Activated CD8-positive, alpha-beta T cell treated with anti-CD3 and anti-CD28 coated beads for 36 hours (primary cell): ENCODE results near the gene PCDHA11. TPM values are rescaled to one million over a fixed set of nuclear protein-coding genes. Genes with fewer than 3 reads are reported as not detected.
"Not testable (repeated sequence)": the region's sequence is repeated elsewhere in the genome, so short reads cannot be mapped to it uniquely, and the experiment has no call there.

Experiments used
- ATAC-seq: fragments of 200-7000 bp; cut with Tn5 transposase; one replicate; pipeline ENCODE4 v1.10.0; 2021; ENCODE audit warnings: mild to moderate bottlenecking, moderate library complexity
- CTCF ChIA-PET: fragments of 350-600 bp; sonication (Branson Sonifier 250); formaldehyde crosslinking; loops from one replicate; lab custom pipeline; 2021; ENCODE audit warnings: antibody characterized with exemption; lab: Charles Lee
- POLR2A ChIA-PET: fragments of 350-600 bp; sonication (Branson Sonifier 250); formaldehyde crosslinking; loops from one replicate; lab custom pipeline; 2021; ENCODE audit warnings: antibody characterized with exemption; lab: Charles Lee
- DNase-seq: peaks from one replicate; pipeline ENCODE4 v3.0.0-alpha.2; 2020
- H3K27ac Mint-ChIP-seq: one replicate; pipeline ENCODE4 v1.8.0; 2021; ENCODE audit warnings: mild to moderate bottlenecking, mixed read lengths
- H3K27me3 Mint-ChIP-seq: one replicate; pipeline ENCODE4 v1.8.0; 2021; ENCODE audit warnings: mixed read lengths
- H3K36me3 Mint-ChIP-seq: one replicate; pipeline ENCODE4 v1.8.0; 2021; ENCODE audit warnings: low read depth, mixed read lengths
- H3K4me1 Mint-ChIP-seq: one replicate; pipeline ENCODE4 v1.8.0; 2021; ENCODE audit warnings: low read depth, mixed read lengths
- H3K4me3 Mint-ChIP-seq: one replicate; pipeline ENCODE4 v1.8.0; 2021; ENCODE audit warnings: mild to moderate bottlenecking, moderate library complexity, mixed read lengths
- H3K9me3 Mint-ChIP-seq: one replicate; pipeline ENCODE4 v1.8.0; 2021; ENCODE audit warnings: mixed read lengths
- intact Hi-C: fragments of 100-400 bp; cut with micrococcal nuclease; formaldehyde crosslinking; loops from one replicate; pipeline ENCODE4 v1.10.0; 2022
- total RNA-seq, 2 experiments: library from RNA; stranded (reverse); gene quantifications; one replicate each; pipeline ENCODE4 v1.2.3, GENCODE V29; 2021
- TF ChIP-seq, protein P1 (sequence below): fragments of 200-600 bp; IDR thresholded peaks from one replicate; pipeline ENCODE4 v1.8.0; 2022; ENCODE audit warnings: antibody characterized with exemption, mild to moderate bottlenecking

PCDHA11 gene
- total RNA-seq, 2 experiments from 2014 or later: not detected

DNA sequence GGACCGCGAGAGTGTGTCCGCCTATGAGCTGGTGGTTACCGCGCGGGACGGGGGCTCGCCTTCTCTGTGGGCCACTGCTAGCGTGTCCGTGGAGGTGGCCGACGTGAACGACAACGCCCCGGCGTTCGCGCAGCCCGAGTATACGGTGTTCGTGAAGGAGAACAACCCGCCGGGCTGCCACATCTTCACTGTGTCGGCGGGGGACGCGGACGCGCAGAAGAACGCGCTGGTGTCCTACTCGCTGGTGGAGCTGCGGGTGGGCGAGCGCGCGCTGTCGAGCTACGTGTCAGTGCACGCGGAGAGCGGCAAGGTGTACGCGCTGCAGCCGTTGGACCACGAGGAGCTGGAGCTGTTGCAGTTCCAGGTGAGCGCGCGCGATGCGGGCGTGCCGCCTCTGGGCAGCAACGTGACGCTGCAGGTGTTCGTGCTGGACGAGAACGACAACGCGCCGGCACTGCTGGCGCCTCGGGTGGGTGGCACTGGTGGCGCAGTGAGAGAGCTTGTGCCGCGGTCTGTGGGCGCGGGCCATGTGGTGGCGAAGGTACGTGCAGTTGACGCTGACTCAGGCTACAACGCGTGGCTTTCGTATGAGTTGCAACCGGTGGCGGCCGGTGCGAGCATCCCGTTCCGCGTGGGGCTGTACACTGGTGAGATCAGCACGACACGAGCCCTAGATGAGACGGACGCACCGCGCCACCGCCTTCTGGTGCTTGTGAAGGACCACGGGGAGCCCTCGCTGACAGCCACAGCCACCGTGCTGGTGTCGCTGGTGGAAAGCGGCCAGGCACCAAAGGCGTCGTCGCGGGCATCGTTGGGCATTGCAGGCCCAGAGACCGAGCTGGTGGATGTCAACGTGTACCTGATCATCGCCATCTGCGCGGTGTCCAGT, 32.9 kb upstream of the PCDHA11 start:
- TF ChIP-seq, protein P1, sequence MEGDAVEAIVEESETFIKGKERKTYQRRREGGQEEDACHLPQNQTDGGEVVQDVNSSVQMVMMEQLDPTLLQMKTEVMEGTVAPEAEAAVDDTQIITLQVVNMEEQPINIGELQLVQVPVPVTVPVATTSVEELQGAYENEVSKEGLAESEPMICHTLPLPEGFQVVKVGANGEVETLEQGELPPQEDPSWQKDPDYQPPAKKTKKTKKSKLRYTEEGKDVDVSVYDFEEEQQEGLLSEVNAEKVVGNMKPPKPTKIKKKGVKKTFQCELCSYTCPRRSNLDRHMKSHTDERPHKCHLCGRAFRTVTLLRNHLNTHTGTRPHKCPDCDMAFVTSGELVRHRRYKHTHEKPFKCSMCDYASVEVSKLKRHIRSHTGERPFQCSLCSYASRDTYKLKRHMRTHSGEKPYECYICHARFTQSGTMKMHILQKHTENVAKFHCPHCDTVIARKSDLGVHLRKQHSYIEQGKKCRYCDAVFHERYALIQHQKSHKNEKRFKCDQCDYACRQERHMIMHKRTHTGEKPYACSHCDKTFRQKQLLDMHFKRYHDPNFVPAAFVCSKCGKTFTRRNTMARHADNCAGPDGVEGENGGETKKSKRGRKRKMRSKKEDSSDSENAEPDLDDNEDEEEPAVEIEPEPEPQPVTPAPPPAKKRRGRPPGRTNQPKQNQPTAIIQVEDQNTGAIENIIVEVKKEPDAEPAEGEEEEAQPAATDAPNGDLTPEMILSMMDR: no peak
- ATAC-seq (no peak), DNase-seq (no peak)
- Mint-ChIP-seq H3K27me3 (peaks cover 38% of the 10 kb centered on the region), H3K9me3 (peaks cover 16% of the 10 kb centered on the region), H3K4me1 (no peaks in the 10 kb centered on the region), H3K36me3 (peaks cover 3% of the 10 kb centered on the region), H3K27ac (no peak overlapping the region), H3K4me3 (no peak overlapping the region)
- intact Hi-C loops: no loop called here
- CTCF ChIA-PET: interaction anchor here (0.9 to 1.5 kb wide), 2 partner anchors 19 to 486 kb away, joined by 3 to 4 read pairs; no protein-coding TSS in a partner anchor
- POLR2A ChIA-PET: no interaction called here

DNA sequence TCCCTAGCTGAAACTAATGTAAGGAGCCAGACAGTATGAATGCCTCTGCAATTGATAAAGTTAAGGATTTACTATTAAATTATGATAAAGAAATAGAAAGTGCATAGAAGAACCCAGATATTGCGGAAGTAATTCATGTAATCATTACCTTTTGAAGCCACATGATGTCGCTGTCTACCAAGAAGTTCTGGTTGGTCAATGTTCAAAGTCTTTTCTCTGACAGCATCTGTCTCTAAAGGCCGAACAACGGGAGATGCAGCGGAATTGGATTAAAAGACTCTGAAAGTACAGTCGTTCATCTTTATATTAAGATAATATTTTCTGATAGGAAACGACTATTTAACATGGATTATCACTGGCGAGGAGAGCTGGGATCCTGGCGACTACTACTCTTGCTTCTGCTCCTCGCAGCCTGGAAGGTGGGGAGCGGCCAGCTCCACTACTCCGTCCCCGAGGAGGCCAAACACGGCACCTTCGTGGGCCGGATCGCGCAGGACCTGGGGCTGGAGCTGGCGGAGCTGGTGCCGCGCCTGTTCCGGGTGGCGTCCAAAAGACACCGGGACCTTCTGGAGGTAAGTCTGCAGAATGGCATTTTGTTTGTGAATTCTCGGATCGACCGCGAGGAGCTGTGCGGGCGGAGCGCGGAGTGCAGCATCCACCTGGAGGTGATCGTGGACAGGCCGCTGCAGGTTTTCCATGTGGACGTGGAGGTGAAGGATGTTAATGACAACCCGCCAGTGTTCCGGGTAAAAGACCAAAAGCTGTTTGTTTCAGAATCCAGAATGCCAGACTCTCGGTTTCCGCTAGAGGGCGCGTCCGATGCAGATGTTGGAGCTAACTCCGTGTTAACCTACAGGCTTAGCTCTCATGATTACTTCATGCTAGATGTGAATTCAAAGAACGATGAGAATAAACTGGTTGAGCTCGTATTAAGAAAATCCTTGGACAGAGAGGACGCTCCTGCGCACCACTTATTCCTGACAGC, 27.5 kb upstream of the PCDHA11 start, which contains the start of gene PCDHA8:
Gene PCDHA8, plus strand, starts transcription at position 210 of the 985 bp plus-strand sequence. Its CDS starts 135 bp downstream, at position 345.
- Mint-ChIP-seq H3K9me3 (peaks cover 8% of the 10 kb centered on the region), H3K27me3 (peaks cover 17% of the 10 kb centered on the region), H3K4me3 (no peak within 1 kb of the TSS), H3K4me1 (no peaks in the 10 kb centered on the region), H3K36me3 (peaks cover 4% of the 10 kb centered on the region), H3K27ac (no peak within 1 kb of the TSS)
- ATAC-seq: no peak
- intact Hi-C loops: no loop called here
- ChIA-PET CTCF (interaction anchor here (0.6 to 2.2 kb wide), 12 partner anchors 11 to 572 kb away, joined by 3 to 7 read pairs (median 4); partner anchors contain the start of genes PCDHA10, PCDHA5, PCDHA6 and PCDHGA10), POLR2A (no interaction called here)
- peak; percentile 24 for DNase-seq
- TF ChIP-seq, protein P1: peak; percentile 7

DNA sequence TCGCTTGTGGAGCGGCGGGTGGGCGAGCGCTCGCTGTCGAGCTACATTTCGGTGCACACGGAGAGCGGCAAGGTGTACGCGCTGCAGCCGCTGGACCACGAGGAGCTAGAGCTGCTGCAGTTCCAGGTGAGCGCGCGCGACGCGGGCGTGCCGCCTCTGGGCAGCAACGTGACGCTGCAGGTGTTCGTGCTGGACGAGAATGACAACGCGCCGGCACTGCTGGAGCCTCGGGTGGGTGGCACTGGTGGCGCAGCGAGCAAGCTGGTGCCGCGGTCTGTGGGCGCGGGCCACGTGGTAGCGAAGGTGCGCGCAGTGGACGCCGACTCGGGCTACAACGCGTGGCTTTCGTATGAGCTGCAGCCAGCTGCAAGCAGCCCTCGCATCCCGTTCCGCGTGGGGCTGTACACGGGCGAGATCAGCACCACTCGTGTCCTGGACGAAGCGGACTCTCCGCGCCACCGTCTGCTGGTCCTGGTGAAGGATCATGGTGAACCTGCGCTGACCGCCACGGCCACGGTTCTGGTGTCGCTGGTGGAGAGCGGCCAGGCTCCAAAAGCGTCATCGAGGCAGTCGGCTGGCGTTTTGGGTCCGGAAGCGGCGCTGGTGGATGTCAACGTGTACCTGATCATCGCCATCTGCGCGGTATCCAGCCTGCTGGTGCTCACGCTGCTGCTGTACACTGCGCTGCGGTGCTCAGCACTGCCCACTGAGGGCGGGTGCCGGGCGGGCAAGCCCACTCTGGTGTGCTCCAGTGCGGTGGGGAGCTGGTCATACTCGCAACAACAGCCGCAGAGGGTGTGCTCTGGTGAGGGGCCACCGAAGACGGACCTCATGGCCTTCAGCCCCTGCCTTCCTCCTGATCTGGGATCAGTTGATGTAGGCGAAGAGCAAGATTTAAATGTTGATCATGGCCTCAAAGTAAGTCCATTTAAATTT, 25.7 kb upstream of the PCDHA11 start:
- CTCF ChIA-PET: no interaction called here
- TF ChIP-seq, protein P1: no peak
- no peak for DNase-seq

DNA sequence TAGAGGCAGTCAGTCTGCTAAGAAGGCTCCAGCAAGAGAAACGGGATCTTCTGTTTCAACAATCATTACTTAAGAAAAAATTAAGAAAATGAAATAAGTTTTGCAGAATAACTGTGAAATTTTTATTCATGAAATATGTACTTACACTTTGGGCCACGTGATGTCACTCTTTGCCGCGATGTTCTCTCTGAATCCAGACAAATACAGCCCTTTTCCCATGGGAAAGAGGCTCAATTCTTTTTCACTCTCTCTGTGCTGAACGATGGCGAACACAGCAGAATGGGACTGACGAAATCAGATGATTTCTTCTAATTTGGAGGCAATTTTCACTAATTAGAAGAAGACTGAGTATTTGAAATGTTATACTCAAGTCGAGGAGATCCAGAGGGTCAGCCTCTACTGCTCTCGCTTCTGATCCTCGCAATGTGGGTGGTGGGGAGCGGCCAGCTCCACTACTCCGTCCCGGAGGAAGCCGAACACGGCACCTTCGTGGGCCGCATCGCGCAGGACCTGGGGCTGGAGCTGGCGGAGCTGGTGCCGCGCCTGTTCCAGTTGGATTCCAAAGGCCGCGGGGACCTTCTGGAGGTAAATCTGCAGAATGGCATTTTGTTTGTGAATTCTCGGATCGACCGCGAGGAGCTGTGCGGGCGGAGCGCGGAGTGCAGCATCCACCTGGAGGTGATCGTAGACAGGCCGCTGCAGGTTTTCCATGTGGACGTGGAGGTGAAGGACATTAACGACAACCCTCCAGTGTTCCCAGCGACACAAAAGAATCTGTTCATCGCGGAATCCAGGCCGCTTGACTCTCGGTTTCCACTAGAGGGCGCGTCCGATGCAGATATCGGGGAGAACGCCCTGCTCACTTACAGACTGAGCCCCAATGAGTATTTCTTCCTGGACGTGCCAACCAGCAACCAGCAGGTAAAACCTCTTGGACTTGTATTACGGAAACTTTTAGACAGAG, 20.3 kb upstream of the PCDHA11 start, which contains the start of gene PCDHA9:
Gene PCDHA9, plus strand, starts transcription at position 244 of the 964 bp plus-strand sequence. Its CDS starts 114 bp downstream, at position 358.
- H3K27ac Mint-ChIP-seq, ATAC-seq, intact Hi-C loops, H3K4me1 Mint-ChIP-seq, H3K4me3 Mint-ChIP-seq, CTCF ChIA-PET, DNase-seq, POLR2A ChIA-PET, H3K36me3 Mint-ChIP-seq, H3K9me3 Mint-ChIP-seq: not testable (repeated sequence)
- H3K27me3 Mint-ChIP-seq: peaks cover 18% of the 10 kb centered on the region

More for the DNA sequence above, 25.7 kb upstream of the PCDHA11 start:
- Mint-ChIP-seq H3K27ac (no peak overlapping the region), H3K4me1 (no peaks in the 10 kb centered on the region), H3K36me3 (peaks cover 4% of the 10 kb centered on the region), H3K27me3 (peaks cover 24% of the 10 kb centered on the region), H3K9me3 (peaks cover 16% of the 10 kb centered on the region), H3K4me3 (no peak overlapping the region)
- POLR2A ChIA-PET: no interaction called here
- no peak for ATAC-seq
- intact Hi-C loops: no loop called here

DNA sequence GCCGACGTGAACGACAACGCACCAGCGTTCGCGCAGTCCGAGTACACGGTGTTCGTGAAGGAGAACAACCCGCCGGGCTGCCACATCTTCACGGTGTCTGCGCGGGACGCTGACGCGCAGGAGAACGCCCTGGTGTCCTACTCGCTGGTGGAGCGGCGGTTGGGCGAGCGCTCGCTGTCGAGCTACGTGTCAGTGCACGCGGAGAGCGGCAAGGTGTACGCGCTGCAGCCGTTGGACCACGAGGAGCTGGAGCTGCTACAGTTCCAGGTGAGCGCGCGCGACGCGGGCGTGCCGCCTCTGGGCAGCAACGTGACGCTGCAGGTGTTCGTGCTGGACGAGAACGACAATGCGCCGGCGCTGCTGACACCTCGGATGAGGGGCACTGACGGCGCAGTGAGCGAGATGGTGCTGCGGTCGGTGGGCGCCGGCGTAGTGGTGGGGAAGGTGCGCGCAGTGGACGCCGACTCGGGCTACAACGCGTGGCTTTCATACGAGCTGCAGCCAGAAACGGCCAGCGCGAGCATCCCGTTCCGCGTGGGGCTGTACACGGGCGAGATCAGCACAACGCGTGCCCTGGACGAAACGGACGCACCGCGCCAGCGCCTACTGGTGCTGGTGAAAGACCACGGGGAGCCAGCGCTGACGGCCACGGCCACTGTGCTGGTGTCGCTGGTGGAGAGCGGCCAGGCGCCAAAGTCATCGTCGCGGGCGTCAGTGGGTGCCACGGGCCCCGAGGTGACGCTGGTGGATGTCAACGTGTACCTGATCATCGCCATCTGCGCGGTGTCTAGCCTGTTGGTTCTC, 18.7 kb upstream of the PCDHA11 start:
- DNase-seq, H3K4me3 Mint-ChIP-seq, POLR2A ChIA-PET, H3K27ac Mint-ChIP-seq, intact Hi-C loops, H3K36me3 Mint-ChIP-seq, H3K9me3 Mint-ChIP-seq, H3K4me1 Mint-ChIP-seq, CTCF ChIA-PET, ATAC-seq: not testable (repeated sequence)
- H3K27me3 Mint-ChIP-seq: peaks cover 21% of the 10 kb centered on the region
